ENCODE measurements around the gene RASGRF2.
"Not testable (repeated sequence)": the region's sequence is repeated elsewhere in the genome, so short reads cannot be mapped to it uniquely, and the experiment has no call there.

RASGRF2 gene

DNA sequence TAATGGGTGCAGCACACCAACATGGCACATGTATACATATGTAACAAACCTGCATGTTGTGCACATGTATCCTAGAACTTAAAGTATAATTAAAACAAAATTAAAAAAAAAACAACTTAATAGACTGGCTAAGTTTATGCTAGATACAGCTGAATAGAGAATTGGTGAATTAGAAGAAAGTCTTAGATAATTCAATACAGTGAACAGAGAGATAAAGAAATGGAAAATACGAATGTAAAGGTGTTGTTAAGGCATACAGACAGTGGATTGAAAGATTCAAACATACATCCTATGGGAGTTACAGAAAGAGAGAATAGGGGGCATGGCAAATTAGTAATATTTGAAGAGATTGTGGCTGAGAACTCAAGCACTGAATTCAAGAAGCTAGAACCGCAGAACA is 75.4 kb downstream of the RASGRF2 start:
- H3K4me3 Mint-ChIP-seq: no peak overlapping the region
- H3K36me3 Mint-ChIP-seq (ENCODE audit: low read depth): no peaks in the 10 kb centered on the region
- peaks cover 36% of the 10 kb centered on the region for H3K9me3 Mint-ChIP-seq
- peaks cover 5% of the 10 kb centered on the region for H3K27me3 Mint-ChIP-seq (ENCODE audit: low read depth, poor library complexity)
- TF ChIP-seq, protein P1, sequence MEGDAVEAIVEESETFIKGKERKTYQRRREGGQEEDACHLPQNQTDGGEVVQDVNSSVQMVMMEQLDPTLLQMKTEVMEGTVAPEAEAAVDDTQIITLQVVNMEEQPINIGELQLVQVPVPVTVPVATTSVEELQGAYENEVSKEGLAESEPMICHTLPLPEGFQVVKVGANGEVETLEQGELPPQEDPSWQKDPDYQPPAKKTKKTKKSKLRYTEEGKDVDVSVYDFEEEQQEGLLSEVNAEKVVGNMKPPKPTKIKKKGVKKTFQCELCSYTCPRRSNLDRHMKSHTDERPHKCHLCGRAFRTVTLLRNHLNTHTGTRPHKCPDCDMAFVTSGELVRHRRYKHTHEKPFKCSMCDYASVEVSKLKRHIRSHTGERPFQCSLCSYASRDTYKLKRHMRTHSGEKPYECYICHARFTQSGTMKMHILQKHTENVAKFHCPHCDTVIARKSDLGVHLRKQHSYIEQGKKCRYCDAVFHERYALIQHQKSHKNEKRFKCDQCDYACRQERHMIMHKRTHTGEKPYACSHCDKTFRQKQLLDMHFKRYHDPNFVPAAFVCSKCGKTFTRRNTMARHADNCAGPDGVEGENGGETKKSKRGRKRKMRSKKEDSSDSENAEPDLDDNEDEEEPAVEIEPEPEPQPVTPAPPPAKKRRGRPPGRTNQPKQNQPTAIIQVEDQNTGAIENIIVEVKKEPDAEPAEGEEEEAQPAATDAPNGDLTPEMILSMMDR (IDR thresholded peaks at IDR 0.05): no peak
- no peak overlapping the region for H3K27ac Mint-ChIP-seq
- no peaks in the 10 kb centered on the region for H3K4me1 Mint-ChIP-seq
- DNase-seq: no peak

DNA sequence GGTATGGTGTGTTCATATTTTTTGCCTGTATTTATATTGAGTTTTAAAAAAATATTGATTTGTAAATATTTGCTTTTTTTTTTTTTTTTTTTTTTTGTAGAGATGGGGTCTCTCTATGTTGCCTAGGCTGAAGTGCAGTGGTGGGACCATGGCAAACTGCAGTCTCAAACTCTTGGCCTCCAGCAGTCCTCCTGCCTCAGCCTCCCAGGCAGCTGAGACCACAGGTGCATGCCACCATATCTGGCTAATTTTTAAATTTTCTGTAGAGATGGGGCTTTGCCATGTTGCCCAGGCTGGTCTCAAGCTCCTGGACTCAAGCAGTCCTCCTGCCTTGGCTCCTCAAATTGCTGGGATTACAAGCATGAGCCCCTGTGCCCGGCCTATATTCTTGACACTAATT is 78.3 kb downstream of the RASGRF2 start:
- no peak overlapping the region for H3K27ac Mint-ChIP-seq
- no peaks in the 10 kb centered on the region for H3K4me1 Mint-ChIP-seq
- no peak for DNase-seq
- H3K27me3 Mint-ChIP-seq (ENCODE audit: low read depth, poor library complexity): peaks cover 3% of the 10 kb centered on the region
- peaks cover 21% of the 10 kb centered on the region for H3K9me3 Mint-ChIP-seq
- TF ChIP-seq, protein P1 (IDR thresholded peaks at IDR 0.05): no peak
- no peaks in the 10 kb centered on the region for H3K36me3 Mint-ChIP-seq (ENCODE audit: low read depth)
- H3K4me3 Mint-ChIP-seq: no peak overlapping the region

DNA sequence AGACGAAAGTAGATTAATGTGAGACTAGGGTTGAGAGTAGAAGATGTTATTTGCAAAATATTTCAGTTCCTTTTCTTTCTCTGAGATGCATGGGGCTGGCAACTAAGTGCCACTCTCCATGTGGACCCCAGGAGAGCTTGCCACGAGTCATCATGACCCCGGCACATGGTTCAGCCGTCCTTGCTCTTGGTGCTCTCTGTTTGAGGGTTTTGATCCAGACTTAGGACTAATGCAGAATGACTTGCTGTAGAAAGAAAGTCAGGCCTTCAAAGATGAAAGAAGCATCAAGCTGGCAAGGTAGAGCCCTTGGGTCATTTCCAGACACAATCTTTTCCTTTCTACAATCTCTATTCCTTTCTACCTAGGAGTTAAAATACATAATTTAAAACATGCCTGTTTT is 84.7 kb downstream of the RASGRF2 start:
- Mint-ChIP-seq H3K27me3 (ENCODE audit: low read depth, poor library complexity) (peaks cover 11% of the 10 kb centered on the region), H3K4me3 (no peak overlapping the region), H3K36me3 (ENCODE audit: low read depth) (no peaks in the 10 kb centered on the region), H3K27ac (no peak overlapping the region), H3K4me1 (no peaks in the 10 kb centered on the region), H3K9me3 (no peaks in the 10 kb centered on the region)
- DNase-seq: no peak
- TF ChIP-seq, protein P1 (IDR thresholded peaks at IDR 0.05): no peak

DNA sequence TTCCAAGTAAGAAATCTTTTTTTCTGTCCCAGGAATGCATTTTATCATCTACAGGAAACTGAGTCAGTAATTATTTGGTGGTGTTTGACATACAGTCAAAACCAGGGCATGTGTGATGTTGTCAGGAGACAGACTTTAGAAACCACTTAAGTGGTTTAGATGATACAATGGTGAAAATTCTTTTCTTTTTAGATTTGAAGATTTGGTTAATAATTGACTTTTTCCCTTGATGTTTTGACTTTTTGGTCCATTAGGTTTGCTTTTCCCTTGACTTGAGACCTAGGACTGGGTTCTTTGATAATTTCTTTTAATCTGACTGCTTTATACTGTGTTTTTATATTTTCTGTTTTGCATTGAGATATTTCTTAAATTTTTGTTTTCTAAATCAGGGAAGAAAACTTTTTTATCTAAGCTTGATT is 85.2 kb downstream of the RASGRF2 start:
- TF ChIP-seq, protein P1 (IDR thresholded peaks at IDR 0.05): no peak
- Mint-ChIP-seq H3K4me1 (no peaks in the 10 kb centered on the region), H3K4me3 (no peak overlapping the region), H3K27me3 (ENCODE audit: low read depth, poor library complexity) (peaks cover 11% of the 10 kb centered on the region), H3K27ac (no peak overlapping the region), H3K9me3 (no peaks in the 10 kb centered on the region), H3K36me3 (ENCODE audit: low read depth) (no peaks in the 10 kb centered on the region)
- DNase-seq: no peak

- Mint-ChIP-seq H3K27me3 (ENCODE audit: low read depth, poor library complexity) (peaks cover 11% of the 10 kb centered on the region), H3K4me3 (no peak overlapping the region), H3K27ac (no peak overlapping the region), H3K4me1 (no peaks in the 10 kb centered on the region), H3K9me3 (no peaks in the 10 kb centered on the region), H3K36me3 (ENCODE audit: low read depth) (no peaks in the 10 kb centered on the region)
- DNase-seq: no peak
- TF ChIP-seq, protein P1 (IDR thresholded peaks at IDR 0.05): no peak
These were observed 85.9 kb downstream of the RASGRF2 start for GRCh38 chr5:81046041-81046440.

DNA sequence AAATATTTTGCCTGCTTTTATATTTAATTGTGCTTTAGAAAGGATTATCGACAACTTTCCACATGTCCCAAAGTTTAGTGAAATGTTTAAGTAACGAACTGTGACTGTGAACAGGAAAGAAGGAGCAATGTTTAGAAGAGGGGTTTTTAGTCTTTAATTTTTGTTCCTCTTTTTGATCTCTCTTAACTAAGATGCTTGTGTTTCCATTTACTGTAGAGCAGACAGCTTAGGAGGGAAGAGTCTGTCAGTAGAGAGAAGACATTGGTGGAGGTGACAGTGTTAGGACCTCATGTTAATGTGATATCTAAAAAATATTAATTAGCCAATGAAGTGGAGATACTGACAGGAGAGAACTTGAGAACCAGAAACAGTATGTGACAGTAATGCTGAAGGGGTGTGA is 92.2 kb downstream of the RASGRF2 start:
- Mint-ChIP-seq H3K27ac (no peak overlapping the region), H3K36me3 (ENCODE audit: low read depth) (no peaks in the 10 kb centered on the region), H3K4me3 (no peak overlapping the region), H3K9me3 (peaks cover 10% of the 10 kb centered on the region), H3K4me1 (no peaks in the 10 kb centered on the region), H3K27me3 (ENCODE audit: low read depth, poor library complexity) (peaks cover 11% of the 10 kb centered on the region)
- no peak for DNase-seq
- TF ChIP-seq, protein P1 (IDR thresholded peaks at IDR 0.05): no peak

DNA sequence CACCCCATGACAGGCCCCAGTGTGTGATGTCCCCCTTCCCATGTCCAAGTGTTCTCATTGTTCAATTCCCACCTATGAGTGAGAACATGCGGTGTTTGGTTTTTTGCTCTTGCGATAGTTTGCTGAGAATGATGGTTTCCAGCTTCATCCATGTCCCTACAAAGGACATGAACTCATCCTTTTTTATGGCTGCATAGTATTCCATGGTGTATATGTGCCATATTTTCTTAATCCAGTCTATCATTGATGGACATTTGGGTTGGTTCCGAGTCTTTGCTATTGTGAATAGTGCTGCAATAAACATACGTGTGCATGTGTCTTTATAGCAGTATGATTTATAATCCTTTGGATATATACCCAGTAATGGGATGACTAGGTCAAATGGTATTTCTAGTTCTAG is 93.1 kb downstream of the RASGRF2 start:
- H3K4me3 Mint-ChIP-seq: not testable (repeated sequence)
- H3K9me3 Mint-ChIP-seq: peaks cover 10% of the 10 kb centered on the region

More for the DNA sequence above, 93.1 kb downstream of the RASGRF2 start:
- H3K27me3 Mint-ChIP-seq (ENCODE audit: low read depth, poor library complexity); H3K36me3 Mint-ChIP-seq (ENCODE audit: low read depth); DNase-seq; H3K27ac Mint-ChIP-seq; H3K4me1 Mint-ChIP-seq: not testable (repeated sequence)

All from nephron progenitor cell (in vitro differentiated cells).